Hypothalamus (tissue), 51 donors: ENCODE data around the gene LUC7L3.

Experiments
- DNase-seq, 51 donors: peaks; one replicate each; lab custom pipeline; 2025; lab: John Stamatoyannopoulos, UW

LUC7L3 gene

DNA sequence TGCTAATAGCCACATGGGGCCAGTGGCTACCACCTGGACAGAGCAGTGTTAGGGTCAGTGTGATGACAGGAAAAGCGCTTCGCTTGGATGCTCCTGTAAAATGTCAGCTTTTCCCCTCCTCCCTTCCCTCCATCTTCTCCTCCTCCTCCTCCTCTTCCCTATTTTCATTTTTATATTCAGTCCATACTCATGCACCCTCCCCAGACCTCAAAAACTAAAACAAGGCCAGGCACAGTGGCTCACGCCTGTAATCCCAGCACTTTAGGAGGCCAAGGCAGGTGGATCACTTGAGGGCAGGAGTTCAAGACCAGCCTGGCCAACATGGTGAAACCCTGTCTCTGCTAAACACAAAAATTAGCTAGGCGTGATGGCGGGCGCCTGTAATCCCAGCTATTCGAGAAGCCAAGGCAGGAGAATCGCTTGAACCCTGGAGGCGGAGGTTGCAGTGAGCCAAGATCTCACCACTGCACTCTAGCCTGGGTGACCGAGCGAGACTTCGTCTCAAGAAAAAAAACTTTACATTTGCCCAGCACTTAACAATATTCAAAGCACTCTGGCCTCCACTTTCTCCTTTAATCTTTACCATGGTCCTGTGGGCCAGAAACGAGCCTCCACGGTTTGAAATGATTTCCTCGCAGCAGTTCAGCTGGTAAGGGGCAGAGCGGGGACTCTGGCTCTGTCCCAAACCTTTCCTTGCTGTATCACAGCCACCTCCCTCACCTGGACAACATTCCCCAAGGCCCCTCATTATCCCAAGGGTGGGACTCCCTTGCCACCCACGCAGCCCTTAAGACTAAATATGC is 33.5 kb upstream of the LUC7L3 start:
- no peak for DNase-seq

DNA sequence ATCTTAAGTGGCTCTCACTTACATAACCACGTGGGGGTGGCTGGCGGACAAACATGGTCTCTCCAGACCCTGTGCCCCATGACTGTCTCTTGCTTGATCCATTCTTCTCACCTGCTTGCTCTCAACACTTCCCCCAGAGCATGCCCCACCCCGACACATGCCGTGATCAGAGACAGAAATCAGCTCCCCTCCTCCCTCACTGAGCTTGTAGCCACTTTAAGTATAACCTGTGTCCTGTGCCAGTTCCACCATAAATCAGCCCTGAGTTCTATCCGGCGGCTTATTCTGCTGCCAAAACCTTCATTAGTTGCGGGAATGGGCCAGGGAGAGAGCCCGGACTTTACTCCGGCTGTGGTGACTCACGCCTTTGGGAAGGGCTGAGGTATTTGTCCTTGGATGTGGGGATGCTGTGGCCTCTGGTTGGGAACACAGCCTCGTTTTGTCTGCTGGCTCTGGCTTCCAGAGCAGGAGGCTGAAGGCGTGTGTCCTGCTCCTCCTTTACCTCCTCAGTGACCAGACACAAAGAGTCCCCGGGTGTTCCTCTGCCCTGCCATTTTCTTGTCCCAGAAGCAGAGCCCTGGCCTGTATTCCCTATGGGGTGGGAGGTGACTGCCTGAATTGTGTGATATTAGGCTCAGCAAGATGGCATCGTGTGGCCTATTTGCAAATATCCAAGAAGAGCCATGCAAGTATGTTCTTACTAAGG is 32.8 kb upstream of the LUC7L3 start:
- DNase-seq = peak in 6 of 51 donors; percentile 5 to 57 (median 14)

DNA sequence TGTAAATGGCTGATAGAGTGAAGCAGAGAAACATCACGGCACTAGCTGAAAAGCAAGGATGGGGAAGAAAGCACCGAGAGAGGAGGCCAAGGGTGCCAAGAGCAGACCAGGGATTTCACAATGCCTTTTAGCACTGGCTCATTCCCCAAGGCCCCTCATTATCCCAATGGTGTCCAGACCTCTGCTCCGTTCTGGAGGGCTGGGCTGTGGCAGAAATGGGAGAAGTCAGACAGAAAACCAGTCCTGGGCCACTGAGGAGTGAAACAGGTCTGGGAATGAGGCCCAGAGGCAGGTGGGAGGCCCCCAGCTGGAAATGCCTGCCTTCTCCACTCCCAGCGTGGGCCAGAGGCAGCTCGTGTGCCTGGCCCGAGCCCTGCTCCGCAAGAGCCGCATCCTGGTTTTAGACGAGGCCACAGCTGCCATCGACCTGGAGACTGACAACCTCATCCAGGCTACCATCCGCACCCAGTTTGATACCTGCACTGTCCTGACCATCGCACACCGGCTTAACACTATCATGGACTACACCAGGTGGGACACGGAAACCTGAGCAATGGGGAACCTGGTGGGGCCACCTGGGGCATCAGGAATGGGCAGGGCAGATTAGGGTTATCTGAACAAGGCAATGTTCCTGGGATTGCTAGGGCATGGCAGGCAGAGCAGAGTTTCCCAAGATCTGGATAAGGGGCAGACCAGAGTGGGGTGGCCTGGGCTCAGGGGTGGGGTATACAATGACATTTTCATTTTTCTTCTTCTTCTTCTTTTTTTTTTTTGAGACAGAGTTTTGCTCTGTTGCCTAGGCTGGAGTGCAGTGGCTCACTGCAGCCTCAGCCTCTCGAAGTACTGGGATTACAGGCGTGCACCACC is 32.0 kb upstream of the LUC7L3 start:
- DNase-seq = no peak

DNA sequence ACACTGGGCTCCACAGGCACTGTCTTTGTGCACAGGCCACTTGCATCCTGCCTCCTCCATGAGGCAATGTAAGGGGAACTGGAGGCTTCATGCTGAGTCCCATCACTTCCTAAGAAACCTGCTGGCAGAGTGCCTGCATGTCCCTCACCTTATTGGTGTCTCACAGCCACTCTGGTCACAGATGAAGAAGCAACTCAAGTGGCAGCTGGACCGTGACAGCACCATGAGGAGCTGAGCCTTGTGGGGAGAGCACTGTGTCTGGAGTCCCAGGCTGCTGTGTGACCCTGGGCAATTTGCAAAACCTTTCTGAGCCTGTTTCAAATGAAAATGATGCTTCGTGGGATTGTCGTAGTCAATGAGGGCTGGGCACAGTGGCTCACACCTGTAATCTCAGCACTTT is 31.2 kb upstream of the LUC7L3 start:
- DNase-seq = no peak

DNA sequence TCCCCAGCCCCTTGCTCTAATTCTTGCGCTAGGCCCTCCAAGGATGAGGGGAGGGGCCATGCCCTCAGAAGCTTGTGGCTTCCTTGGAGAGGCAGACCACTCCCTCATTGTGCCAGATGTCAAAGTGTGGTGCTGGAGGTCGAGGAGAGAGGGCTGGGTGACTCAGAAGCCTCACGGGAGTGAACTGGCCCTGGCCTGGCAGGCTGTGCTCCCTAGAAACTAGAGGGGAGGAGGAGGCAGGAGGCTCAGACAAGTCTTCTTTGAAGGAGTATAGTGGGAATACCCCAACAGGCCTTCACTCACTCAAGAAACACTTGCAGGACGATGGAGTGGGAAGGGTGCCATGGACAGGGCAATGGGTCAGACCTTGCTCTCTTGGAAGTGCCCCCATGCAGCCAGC is 30.2 kb upstream of the LUC7L3 start:
- DNase-seq = no peak

DNA sequence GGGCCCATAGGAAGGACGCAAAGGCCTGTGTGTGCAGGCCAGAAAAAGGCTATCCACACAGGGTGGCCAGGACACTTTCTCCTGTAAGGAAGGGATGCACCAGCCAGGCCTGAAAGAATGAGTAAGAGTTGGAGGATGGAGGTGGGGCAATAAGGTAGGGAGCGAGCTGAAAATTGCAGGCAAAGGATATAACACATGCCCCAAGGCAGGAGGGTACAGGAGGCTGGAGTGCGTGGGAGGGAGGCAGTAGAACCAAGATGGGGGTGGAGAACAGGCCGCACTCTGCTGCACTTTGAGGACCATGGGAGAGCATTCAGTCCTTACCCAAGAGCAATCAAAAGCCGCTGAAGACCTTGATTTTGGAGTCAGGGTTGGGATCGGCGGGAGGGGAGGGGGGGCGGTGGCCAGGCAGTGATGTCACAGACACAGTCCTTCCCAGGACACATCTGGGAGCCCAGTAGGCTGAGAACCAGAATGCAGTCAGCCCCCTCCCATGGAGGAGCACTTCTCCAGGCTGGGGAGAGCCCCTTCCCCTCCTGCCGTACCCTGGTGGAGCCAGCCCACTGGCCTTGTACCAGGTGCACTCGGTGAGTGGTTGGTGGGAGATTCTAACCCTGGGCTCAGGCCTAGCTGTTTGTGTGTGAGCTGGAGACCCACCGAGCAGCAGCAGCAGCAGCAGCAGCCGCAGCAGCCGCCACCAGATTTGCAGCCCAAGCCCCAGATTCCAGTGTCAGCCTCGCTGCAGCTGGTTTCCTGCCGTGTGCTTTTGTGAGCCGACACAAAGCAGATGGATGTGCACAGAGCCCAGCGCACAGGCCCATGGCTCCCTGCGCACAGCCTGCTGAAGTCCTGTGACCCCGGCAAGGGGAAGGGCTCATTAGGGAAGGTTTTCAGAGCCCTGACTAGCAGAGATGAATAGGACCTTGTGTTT is 29.2 kb upstream of the LUC7L3 start:
- DNase-seq = peak in 35 of 51 donors; percentile 8 to 59 (median 26)

DNA sequence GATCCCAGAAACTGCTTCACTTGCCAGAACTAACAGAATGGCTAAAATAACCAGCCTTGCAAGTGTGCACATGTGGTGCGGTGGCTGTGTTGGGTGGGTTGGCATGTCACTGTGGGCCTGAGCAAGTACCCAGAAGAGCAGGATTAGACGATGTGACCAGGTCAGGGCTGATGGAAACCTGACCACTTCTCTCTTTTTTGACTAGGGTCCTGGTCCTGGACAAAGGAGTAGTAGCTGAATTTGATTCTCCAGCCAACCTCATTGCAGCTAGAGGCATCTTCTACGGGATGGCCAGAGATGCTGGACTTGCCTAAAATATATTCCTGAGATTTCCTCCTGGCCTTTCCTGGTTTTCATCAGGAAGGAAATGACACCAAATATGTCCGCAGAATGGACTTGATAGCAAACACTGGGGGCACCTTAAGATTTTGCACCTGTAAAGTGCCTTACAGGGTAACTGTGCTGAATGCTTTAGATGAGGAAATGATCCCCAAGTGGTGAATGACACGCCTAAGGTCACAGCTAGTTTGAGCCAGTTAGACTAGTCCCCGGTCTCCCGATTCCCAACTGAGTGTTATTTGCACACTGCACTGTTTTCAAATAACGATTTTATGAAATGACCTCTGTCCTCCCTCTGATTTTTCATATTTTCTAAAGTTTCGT is 28.4 kb upstream of the LUC7L3 start:
- DNase-seq = no peak

DNA sequence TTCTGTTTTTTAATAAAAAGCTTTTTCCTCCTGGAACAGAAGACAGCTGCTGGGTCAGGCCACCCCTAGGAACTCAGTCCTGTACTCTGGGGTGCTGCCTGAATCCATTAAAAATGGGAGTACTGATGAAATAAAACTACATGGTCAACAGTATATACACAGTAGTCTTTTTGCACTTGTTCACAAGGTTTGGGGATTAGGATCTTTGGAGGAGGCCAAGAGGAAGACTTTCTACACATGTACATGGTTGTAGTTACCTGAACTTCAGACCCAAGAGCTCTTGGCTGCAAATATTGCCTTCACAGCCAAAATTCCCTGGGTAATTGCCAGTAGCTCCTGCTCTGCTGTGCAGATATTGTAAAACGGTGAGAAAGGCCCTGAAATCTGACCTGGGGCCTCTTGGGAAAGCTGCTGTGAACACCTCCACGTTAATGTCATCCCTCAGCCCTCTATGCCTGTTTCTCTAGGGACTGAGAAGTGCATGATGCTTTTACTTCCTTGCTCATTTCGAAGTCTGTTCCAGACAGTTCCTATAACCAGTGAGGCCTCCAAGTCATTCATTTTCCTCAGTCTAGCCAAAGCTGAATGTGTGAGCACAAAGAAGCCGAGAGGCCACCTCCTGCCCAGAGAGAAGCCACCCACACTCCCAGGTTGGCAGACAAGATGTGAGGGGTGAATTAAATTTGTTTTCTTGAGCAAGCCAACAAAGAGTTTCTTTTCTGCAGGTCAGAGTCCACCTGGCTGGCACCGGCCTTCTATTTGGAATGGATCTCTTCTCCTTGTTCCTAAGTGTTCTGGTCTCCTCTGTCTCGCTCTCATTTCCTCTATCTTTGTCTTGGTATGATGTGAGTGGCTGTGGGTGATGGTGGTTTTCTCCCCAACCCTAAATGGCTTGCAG is 27.6 kb upstream of the LUC7L3 start:
- DNase-seq = peak in 1 of 51 donors; percentile 6

- DNase-seq = no peak
These were observed 26.9 kb upstream of the LUC7L3 start for GRCh38 chr17:50692448-50693035.

DNA sequence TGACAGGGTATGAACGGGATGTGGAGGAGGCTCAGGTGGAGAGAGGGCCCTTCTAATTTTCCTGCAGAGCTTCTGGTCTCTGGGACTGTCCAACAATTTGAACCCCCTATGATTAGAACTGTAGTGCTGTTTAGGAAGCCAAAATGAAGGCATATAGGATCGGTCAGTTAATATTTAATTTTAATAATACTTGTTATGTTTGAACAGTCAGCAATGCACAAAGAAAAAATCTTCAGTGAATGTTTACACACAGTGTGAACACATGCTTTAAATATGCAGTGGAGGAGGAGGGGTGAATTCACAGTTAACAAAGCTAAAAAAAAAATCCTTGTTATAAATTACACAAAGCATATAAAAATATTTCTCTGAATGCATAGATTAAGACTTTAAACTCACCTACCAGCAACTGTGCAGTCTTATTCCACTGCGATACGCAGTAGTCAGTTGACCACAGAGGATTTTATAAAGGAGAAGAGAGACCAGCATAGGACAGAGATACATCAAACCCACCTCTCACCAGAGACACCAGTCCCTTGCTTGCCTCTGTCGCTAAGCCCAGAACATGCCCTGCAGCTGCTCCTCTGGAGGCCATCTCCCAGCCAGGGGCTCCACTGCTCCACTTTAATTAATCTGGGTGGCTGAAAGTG is 26.2 kb upstream of the LUC7L3 start:
- DNase-seq = no peak

GRCh38 chr17:50696365-50696879 is 23.0 kb upstream of the LUC7L3 start:
- DNase-seq = no peak

GRCh38 chr17:50697062-50697461 is 22.3 kb upstream of the LUC7L3 start:
- DNase-seq = no peak

GRCh38 chr17:50697663-50698272 is 21.6 kb upstream of the LUC7L3 start:
- DNase-seq = no peak

DNA sequence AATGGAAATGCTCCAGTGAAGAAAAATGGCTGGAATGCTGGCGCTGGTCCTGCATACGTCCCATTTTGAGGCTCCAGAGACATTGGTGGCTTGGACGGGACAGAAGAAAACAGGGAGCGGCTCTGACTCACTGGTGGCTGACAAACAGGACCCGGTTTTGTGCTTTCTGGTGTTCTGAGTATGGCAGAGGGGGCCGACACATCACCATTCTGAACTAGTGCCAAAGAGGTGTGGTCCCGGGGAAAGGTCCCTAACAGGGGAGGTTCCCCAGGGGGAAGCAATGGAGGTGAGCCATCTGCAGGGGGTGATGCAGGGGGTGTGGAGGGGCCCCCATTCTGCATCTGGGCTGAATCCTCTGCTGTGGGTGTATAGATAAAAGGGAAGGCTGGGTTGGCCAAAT is 20.0 kb upstream of the LUC7L3 start:
- DNase-seq = no peak

DNA sequence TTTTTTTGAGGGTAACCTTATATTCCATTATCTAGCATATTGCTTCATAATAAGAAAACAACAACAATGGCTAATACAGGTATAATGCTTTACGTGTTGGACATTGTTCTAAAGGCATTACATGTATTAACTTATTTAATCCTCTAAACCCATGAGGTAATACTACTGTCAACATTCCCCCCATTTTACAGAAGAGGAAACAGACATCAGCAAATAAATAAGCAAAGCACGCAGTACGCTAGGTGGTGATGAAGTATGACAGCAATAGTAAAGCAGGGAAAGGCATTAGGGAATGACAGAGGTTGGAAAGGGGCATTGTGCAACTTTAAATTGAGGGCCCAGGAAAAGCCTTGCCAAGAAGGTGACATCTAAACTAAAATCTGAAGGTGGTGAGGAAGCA is 16.2 kb upstream of the LUC7L3 start:
- DNase-seq = no peak

GRCh38 chr17:50707289-50708049 is 11.9 kb upstream of the LUC7L3 start, which contains the start of gene ANKRD40:
Gene ANKRD40, minus strand, starts transcription at chr17:50707914. Its CDS starts 260 bp downstream, at chr17:50707654.
- DNase-seq = peak; percentile 49 to 92 (median 80)
